ENCODE data around the gene CBFA2T2. TPM values are rescaled to one million over a fixed set of nuclear protein-coding genes. Genes with fewer than 3 reads are reported as not detected.
"Not testable (repeated sequence)": the region's sequence is repeated elsewhere in the genome, so short reads cannot be mapped to it uniquely, and the experiment has no call there.

Gene CBFA2T2
- total RNA-seq (2014; rRNA removed; shearing (Covaris generic)) = 7.8 and 22.3 TPM in 2 replicates

- DNase-seq (ENCODE audit: low spot score) = peak; percentile 42
- in situ Hi-C loops (cut with HindIII; ENCODE audit: low sequenced_read_pairs) = no loop called here
These were observed at the start of gene CBFA2T2 for GRCh38 chr20:33490023-33490933. TSS of gene CBFA2T2 (plus strand) at chr20:33490096. CDS start at chr20:33490268, 172 bp downstream.

DNA sequence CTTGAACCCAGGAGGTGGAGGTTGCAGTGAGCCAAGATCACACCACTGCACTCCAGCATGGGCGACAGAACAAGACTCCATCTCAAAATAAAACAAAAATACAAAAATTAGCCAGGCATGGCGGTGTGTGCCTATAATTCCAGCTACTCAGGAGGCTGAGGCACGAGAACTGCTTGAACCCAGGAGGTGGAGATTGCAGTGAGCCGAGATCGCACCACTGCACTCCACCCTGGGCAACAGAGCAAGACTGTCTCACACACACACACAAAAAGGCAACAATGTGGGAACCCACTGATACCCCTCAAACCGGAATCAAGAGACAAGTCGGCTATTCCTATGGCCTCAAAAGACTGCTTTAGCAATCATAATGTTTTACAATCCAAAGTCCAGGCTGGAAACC is 49.3 kb upstream of the CBFA2T2 start:
- in situ Hi-C loops (cut with HindIII; ENCODE audit: low sequenced_read_pairs); DNase-seq (ENCODE audit: low spot score): not testable (repeated sequence)

DNA sequence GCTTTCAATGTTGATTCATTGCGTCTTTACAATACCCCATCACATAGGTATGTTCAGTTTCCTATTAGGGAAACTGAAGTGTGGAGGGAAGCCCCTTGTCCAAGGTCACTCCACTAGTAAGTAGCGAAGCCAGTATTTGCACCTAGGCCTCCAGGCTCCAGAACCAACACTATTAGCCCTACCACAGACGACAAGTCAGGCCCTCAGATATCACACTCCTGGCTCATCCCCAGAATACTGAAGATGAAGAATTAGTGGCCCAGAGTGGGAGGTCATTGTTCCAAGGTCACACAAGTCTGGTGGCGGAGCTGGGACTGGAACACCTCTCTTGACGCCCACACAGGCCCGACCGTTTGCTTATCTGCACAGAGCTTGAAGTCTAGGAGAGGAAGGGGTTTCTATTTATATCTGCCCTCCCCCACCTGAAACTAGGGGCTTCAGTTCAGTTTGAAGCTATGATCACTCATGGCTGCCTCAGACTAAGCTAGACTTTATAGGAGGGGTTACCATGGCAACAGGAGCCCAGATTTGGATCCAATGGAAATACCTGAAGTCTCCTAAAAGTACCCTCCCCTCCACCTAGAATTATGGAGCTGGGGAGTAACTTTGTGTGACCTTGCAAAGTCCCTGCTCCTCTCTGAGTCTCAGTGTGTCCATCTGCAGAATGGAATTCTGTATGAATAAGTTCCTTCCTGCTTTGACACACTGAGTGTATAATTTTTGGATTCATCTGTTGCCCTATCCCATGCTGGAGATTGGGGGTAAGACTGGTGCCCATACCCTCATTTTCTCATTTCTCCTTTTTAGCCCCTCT is 48.5 kb upstream of the CBFA2T2 start:
- in situ Hi-C loops (cut with HindIII; ENCODE audit: low sequenced_read_pairs) = no loop called here
- no peak for DNase-seq (ENCODE audit: low spot score)

- in situ Hi-C loops (cut with HindIII; ENCODE audit: low sequenced_read_pairs) = no loop called here
- no peak for DNase-seq (ENCODE audit: low spot score)
These were observed 47.5 kb upstream of the CBFA2T2 start for GRCh38 chr20:33442136-33443005.

GRCh38 chr20:33443006-33443511 is 46.8 kb upstream of the CBFA2T2 start:
- in situ Hi-C loops (cut with HindIII; ENCODE audit: low sequenced_read_pairs) = no loop called here
- no peak for DNase-seq (ENCODE audit: low spot score)

- in situ Hi-C loops (cut with HindIII; ENCODE audit: low sequenced_read_pairs) = no loop called here
These were observed 46.2 kb upstream of the CBFA2T2 start, which contains the start of gene SNTA1 for GRCh38 chr20:33443512-33444239. TSS of gene SNTA1 (minus strand) at chr20:33443763. CDS start at chr20:33443620, 143 bp downstream.

DNA sequence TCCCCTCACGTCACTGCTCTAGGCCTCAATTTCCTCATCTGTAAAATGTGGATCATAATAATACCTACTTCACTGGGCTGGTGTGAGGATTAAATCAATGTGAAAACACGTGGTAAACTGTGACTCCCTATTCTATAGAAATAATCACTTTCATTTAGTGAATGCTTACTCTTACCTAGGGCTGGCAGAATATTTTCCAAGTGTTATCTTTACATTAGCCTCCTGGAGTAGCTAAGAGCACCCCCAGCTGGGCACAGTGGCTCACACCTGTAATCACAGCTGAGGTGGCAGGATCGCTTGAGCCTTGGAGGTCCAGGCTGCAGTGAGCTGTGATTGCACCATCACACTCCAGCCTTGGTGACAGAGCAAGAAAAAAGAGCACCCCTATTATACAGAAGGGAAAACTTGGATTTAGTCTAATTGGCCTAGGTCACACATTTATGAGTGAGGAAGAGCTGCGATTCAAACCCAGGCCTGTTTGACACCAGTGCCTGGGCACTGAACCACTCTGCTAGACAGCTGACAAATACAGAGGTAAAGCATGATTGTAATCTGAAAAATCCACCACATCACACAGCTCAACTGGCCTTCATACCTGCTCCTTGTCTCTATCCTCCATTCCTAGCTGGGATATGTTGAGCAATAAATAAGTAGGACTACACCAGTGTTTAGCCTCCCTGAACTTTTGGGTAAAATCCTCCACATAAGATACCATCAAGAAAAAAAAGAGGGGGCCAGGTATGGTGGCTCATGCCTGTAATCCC is 44.9 kb upstream of the CBFA2T2 start:
- DNase-seq (ENCODE audit: low spot score) = no peak
- in situ Hi-C loops (cut with HindIII; ENCODE audit: low sequenced_read_pairs) = no loop called here

More at GRCh38 chr20:33443512-33444239, 46.2 kb upstream of the CBFA2T2 start, which contains the start of gene SNTA1:
- DNase-seq (ENCODE audit: low spot score) = peak; percentile 65

DNA sequence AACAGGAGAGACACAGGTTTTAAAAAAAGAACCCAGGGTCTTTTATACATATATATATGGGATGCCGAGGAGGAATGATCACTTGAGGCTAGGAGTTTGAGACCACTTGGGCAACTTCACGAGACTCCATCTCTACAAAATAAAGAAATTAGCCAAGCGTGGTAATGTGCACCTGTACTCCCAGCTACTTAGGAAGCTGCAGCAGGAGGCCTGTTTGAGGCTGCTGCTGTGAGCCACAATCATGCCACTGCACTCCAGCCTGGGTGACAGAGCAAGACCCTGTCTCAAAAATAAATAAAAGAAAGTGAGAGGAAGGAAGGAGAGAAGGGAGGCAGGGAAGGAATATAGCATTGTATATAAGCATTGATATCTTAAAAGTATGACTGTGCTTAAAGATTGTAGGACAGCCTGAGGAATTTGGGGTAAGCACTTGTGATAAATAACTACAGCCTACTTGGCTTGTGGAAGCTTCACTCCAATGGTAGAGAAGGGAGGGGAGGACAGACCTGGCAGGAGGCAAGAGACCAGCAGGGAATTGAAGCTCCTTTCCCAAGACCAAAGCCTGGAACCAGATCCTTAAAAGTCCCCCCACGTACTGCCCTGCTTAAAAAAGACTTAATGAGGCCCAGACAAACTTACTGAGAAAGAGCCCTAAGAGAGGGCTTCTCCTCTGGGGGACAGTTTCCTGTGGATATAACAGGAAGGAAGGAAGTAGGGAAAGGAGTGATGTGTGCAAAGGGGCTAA is 43.8 kb upstream of the CBFA2T2 start:
- DNase-seq (ENCODE audit: low spot score) = peak; percentile 34
- in situ Hi-C loops (cut with HindIII; ENCODE audit: low sequenced_read_pairs) = no loop called here

DNA sequence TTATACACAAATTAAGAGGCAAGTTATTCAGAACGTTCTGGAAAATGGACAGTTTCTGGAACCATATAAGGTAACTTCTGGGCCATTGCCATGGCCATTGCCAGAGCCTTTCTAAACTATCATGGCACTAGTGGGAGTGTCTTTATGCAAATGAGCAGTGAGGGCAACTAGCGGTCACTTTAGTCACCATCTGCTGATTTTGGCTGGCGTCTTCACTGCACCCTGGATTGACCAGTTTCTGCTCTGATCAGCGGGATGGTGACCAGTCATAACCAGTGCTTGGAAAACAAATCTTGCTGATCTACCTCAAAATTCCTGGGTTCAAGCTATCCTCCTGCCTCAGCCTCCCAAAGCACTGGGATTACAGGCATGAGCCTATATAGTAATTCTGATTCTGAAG is 39.0 kb upstream of the CBFA2T2 start:
- no peak for DNase-seq (ENCODE audit: low spot score)
- in situ Hi-C loops (cut with HindIII; ENCODE audit: low sequenced_read_pairs) = no loop called here

GRCh38 chr20:33456916-33457642 is 32.8 kb upstream of the CBFA2T2 start:
- DNase-seq (ENCODE audit: low spot score) = peak; percentile 80
- in situ Hi-C loops (cut with HindIII; ENCODE audit: low sequenced_read_pairs) = not testable (repeated sequence)

- in situ Hi-C loops (cut with HindIII; ENCODE audit: low sequenced_read_pairs) = no loop called here
- DNase-seq (ENCODE audit: low spot score) = no peak
These were observed 30.3 kb upstream of the CBFA2T2 start for GRCh38 chr20:33459599-33459998.

DNA sequence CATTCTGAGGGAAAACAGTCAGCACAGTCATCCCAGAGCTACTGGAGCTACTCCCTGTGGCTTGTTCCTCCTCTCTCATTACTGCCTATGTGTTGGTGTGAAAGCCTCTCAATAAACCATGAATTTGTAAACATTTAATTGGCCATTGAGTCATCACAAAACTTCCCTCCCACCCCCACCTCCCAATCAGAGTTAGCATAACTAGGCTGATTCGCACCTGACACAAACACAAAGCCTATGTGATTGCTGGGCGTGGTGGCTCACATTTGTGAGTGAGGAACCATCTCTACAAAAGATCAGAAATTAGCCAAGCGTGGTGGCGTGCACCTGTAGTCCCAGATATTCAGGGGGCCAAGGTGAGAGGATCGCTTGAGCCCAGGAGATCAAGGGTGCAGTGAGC is 29.2 kb upstream of the CBFA2T2 start:
- in situ Hi-C loops (cut with HindIII; ENCODE audit: low sequenced_read_pairs) = no loop called here

DNA sequence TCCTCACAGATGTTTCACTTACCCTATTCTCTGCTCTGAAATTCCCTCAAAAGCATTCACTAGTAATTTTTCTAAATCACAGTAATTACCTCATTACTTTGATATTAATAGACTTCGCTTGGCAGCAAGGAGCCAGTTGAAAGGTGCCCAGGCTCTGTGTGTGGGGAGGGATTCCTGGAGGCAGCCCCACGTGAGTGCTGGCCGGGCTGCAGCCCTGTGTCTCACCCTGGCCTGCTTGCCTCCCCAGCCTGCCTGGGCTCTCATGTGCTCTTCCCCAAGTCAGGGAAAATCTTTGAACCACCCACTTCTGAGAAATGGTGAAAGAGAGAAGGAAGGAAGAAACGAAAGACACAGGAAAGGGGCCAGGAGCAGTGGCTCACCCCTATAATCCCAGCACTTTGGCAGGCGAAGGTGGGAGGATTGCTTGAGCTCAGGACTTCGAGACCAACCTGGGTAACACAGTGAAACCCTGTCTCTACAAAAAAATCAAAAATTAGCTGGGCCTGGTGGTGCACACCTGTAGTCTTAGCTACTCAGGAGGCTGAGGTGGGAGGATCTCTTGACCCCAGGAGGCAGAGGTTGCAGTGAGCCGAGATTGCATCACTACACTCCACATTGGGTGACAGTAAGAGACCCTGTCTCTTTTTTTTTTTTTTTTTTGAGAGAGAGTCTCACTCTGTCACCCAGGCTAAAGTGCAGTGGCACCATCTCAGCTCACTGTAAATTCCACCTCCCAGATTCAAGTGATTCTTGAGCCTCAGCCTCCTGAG is 26.4 kb upstream of the CBFA2T2 start:
- no peak for DNase-seq (ENCODE audit: low spot score)
- in situ Hi-C loops (cut with HindIII; ENCODE audit: low sequenced_read_pairs) = no loop called here

More for the DNA sequence above, 29.2 kb upstream of the CBFA2T2 start:
- DNase-seq (ENCODE audit: low spot score) = no peak

GRCh38 chr20:33464759-33465158 is 25.1 kb upstream of the CBFA2T2 start:
- in situ Hi-C loops (cut with HindIII; ENCODE audit: low sequenced_read_pairs); DNase-seq (ENCODE audit: low spot score): not testable (repeated sequence)

DNA sequence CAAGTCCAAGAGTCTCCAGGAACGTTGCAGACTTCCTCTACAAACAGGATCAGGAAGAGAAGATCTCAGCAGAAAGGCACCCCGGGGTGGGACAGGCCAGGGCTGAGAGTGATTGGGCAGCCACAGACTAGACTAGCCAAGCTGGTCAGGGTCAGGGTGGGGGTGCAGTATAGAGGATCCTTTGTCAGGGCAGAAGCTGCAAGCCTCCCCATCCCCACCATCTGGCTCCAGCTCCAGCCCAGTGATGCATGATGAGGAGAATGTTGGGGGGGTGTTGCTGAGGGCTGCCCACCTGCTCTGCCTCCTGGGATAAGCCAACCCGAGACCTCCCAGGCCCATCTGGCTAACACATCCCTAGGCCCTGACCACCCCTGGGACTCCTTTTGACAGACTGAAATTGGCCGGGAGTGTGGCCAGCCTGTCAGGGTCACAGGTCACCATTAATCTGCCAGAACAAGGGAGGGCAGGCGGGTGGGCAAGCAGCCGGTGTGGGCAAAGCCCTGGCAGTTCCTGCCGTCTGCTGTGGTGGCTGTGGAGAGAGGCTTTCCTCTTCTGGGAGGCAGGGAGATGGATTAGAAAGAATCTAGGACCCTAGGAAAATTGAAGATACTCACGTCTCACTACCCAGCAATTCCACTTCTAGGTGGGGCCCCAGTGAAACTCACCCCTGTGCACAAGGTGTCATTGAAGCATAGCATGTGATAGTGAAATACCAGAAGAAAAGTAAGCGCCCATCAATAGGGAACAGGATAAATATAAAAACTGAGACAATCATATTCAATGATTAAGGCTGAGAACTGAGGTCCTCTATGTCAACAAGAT is 24.2 kb upstream of the CBFA2T2 start:
- in situ Hi-C loops (cut with HindIII; ENCODE audit: low sequenced_read_pairs) = no loop called here
- peak; percentile 8 for DNase-seq (ENCODE audit: low spot score)
